ENCODE data around the gene ANXA6. TPM values are rescaled to one million over a fixed set of nuclear protein-coding genes. Genes with fewer than 3 reads are reported as not detected.

The ANXA6 gene
- total RNA-seq, 1 donor from 2014 or later = 245 TPM

GRCh38 chr5:151147033-151147432 is 10.5 kb downstream of the ANXA6 start:
- Mint-ChIP-seq H3K9me3 (ENCODE audit: unreplicated experiment) (no peaks in the 10 kb centered on the region), H3K4me3 (ENCODE audit: unreplicated experiment) (no peak overlapping the region), H3K36me3 (ENCODE audit: unreplicated experiment) (peaks cover 9% of the 10 kb centered on the region), H3K4me1 (ENCODE audit: unreplicated experiment) (peaks cover 37% of the 10 kb centered on the region), H3K27ac (ENCODE audit: unreplicated experiment) (peak overlapping the region; percentile 50), H3K27me3 (ENCODE audit: unreplicated experiment) (no peaks in the 10 kb centered on the region)
- DNase-seq (ENCODE audit: extremely low spot score, unreplicated experiment) = no peak
- TF ChIP-seq CTCF (IDR thresholded peaks at IDR 0.05) = no peak

GRCh38 chr5:151146061-151146460 is 11.5 kb downstream of the ANXA6 start:
- Mint-ChIP-seq H3K27ac (ENCODE audit: unreplicated experiment) (no peak overlapping the region), H3K9me3 (ENCODE audit: unreplicated experiment) (no peaks in the 10 kb centered on the region), H3K36me3 (ENCODE audit: unreplicated experiment) (peaks cover 12% of the 10 kb centered on the region), H3K4me3 (ENCODE audit: unreplicated experiment) (no peak overlapping the region), H3K27me3 (ENCODE audit: unreplicated experiment) (no peaks in the 10 kb centered on the region), H3K4me1 (ENCODE audit: unreplicated experiment) (peaks cover 37% of the 10 kb centered on the region)
- DNase-seq (ENCODE audit: extremely low spot score, unreplicated experiment) = no peak
- TF ChIP-seq CTCF (IDR thresholded peaks at IDR 0.05) = no peak

- Mint-ChIP-seq H3K27me3 (ENCODE audit: unreplicated experiment) (no peaks in the 10 kb centered on the region), H3K36me3 (ENCODE audit: unreplicated experiment) (peaks cover 12% of the 10 kb centered on the region), H3K4me1 (ENCODE audit: unreplicated experiment) (peaks cover 31% of the 10 kb centered on the region), H3K9me3 (ENCODE audit: unreplicated experiment) (no peaks in the 10 kb centered on the region), H3K4me3 (ENCODE audit: unreplicated experiment) (no peak overlapping the region), H3K27ac (ENCODE audit: unreplicated experiment) (no peak overlapping the region)
- no peak for TF ChIP-seq CTCF (IDR thresholded peaks at IDR 0.05)
- no peak for DNase-seq (ENCODE audit: extremely low spot score, unreplicated experiment)
These were observed 12.7 kb downstream of the ANXA6 start for GRCh38 chr5:151144922-151145321.

- H3K4me3 Mint-ChIP-seq (ENCODE audit: unreplicated experiment) = no peak overlapping the region
- no peak for DNase-seq (ENCODE audit: extremely low spot score, unreplicated experiment)
- H3K36me3 Mint-ChIP-seq (ENCODE audit: unreplicated experiment) = peaks cover 12% of the 10 kb centered on the region
- H3K27me3 Mint-ChIP-seq (ENCODE audit: unreplicated experiment) = no peaks in the 10 kb centered on the region
- H3K27ac Mint-ChIP-seq (ENCODE audit: unreplicated experiment) = no peak overlapping the region
- no peak for TF ChIP-seq CTCF (IDR thresholded peaks at IDR 0.05)
- H3K9me3 Mint-ChIP-seq (ENCODE audit: unreplicated experiment) = no peaks in the 10 kb centered on the region
- H3K4me1 Mint-ChIP-seq (ENCODE audit: unreplicated experiment) = peaks cover 28% of the 10 kb centered on the region
These were observed 13.3 kb downstream of the ANXA6 start for GRCh38 chr5:151144275-151144674.

- H3K27ac Mint-ChIP-seq (ENCODE audit: unreplicated experiment) = no peak overlapping the region
- no peak for TF ChIP-seq CTCF (IDR thresholded peaks at IDR 0.05)
- H3K27me3 Mint-ChIP-seq (ENCODE audit: unreplicated experiment) = no peaks in the 10 kb centered on the region
- peaks cover 25% of the 10 kb centered on the region for H3K4me1 Mint-ChIP-seq (ENCODE audit: unreplicated experiment)
- DNase-seq (ENCODE audit: extremely low spot score, unreplicated experiment) = no peak
- no peak overlapping the region for H3K4me3 Mint-ChIP-seq (ENCODE audit: unreplicated experiment)
- H3K36me3 Mint-ChIP-seq (ENCODE audit: unreplicated experiment) = peaks cover 15% of the 10 kb centered on the region
- no peaks in the 10 kb centered on the region for H3K9me3 Mint-ChIP-seq (ENCODE audit: unreplicated experiment)
These were observed 13.9 kb downstream of the ANXA6 start for GRCh38 chr5:151143645-151144044.

All from osteocyte (in vitro differentiated cells).